HAP-1 (cell line): Measurements from ENCODE around the gene PRDM16.

Experiments
- DNase-seq, 2 experiments: peaks; one replicate each; pipeline ENCODE4 v3.0.0-alpha.2; 2016 to 2020; ENCODE audit warnings: low spot score in 2 of 2
- H3K27me3 ChIP-seq: fragments of 250-450 bp; sonication (Bioruptor Pico); 2 replicates; pipeline ENCODE4 v1.5.1; 2020; ENCODE audit warnings: low read depth, mild to moderate bottlenecking, moderate library complexity
- H3K36me3 ChIP-seq: fragments of 250-450 bp; sonication (Bioruptor Pico); replicated peaks from 2 replicates; pipeline ENCODE4 v1.5.1; 2020; ENCODE audit warnings: mild to moderate bottlenecking
- H3K4me1 ChIP-seq: fragments of 250-450 bp; sonication (Bioruptor Pico); 2 replicates; pipeline ENCODE4 v1.5.1; 2020; ENCODE audit warnings: mild to moderate bottlenecking
- H3K4me3 ChIP-seq: fragments of 250-450 bp; sonication (Bioruptor Pico); 2 replicates; pipeline ENCODE4 v1.5.1; 2020; ENCODE audit warnings: mild to moderate bottlenecking, moderate library complexity
- H3K9me3 ChIP-seq: fragments of 250-450 bp; sonication (Bioruptor Pico); 2 replicates; pipeline ENCODE4 v1.5.1; 2020; ENCODE audit warnings: mild to moderate bottlenecking, moderate library complexity
- in situ Hi-C: fragments of 300-500 bp; cut with MboI; formaldehyde crosslinking; loops from 3 replicates; pipeline ENCODE4 v1.14.3; 2020; ENCODE audit warnings: low sequenced_read_pairs, inconsistent platforms, mixed read lengths

The PRDM16 gene

GRCh38 chr1:3113047-3113740, 44.2 kb downstream of the PRDM16 start:
- no peak for DNase-seq
- in situ Hi-C loops, result no loop called here
- Histone ChIP-seq H3K9me3 (no peaks in the 10 kb centered on the region), H3K4me3 (no peak overlapping the region), H3K4me1 (no peaks in the 10 kb centered on the region), H3K27me3 (no peaks in the 10 kb centered on the region), H3K36me3 (no peaks in the 10 kb centered on the region)

GRCh38 chr1:3113741-3114056, 44.7 kb downstream of the PRDM16 start:
- no peak for DNase-seq
- in situ Hi-C loops, result no loop called here
- H3K36me3 ChIP-seq, result no peaks in the 10 kb centered on the region
- no peaks in the 10 kb centered on the region for H3K27me3 ChIP-seq
- no peaks in the 10 kb centered on the region for H3K9me3 ChIP-seq
- H3K4me1 ChIP-seq, result no peaks in the 10 kb centered on the region
- no peak overlapping the region for H3K4me3 ChIP-seq

DNA sequence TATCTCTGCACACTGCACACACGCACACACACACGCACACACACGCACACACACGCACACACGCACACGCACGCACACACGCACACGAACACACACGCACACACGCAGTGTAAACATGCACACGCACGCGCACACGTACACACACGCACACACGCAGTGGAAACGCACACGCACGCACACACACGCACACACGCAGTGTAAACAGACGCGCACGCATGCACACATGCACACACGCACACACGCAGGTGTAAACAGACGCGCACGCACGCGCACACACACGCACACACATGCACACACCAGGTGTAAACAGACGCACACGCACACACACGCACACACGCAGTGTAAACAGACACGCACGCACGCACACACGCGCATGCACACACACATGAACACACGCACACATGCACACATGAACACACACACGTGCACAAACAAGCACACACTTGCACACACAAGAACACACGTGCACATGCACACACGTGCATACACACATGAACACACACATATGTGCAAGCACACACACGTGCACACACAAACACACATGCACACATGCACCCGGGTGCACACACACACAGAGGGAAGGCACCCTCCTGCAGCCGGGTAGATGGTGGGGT, 45.2 kb downstream of the PRDM16 start:
- Histone ChIP-seq H3K4me3 (no peak overlapping the region), H3K27me3 (no peaks in the 10 kb centered on the region), H3K4me1 (no peaks in the 10 kb centered on the region), H3K36me3 (no peaks in the 10 kb centered on the region), H3K9me3 (no peaks in the 10 kb centered on the region)
- in situ Hi-C loops, result no loop called here
- DNase-seq, result no peak

DNA sequence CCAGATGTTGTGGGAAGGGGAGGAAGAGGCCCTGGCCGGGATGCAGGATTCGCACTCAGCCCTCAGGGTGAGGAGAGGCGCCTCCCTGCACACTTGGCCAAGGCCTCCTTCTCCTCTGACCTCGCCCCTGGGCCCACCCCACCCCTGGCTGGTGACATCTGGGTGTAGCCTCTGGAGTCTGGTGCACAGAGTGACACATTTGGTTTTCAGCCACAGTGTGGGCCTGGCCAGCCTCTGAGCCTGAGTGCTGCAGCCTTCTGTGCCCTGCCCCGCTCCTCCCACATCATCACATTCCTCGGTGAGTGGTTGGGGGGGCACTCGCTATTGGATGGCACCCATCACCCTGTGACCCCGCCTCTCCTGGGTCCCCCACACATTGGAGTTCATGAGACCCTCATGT, 45.8 kb downstream of the PRDM16 start:
- no peaks in the 10 kb centered on the region for H3K36me3 ChIP-seq
- no peaks in the 10 kb centered on the region for H3K9me3 ChIP-seq
- no peak for DNase-seq
- H3K27me3 ChIP-seq, result no peaks in the 10 kb centered on the region
- in situ Hi-C loops, result no loop called here
- H3K4me1 ChIP-seq, result no peaks in the 10 kb centered on the region
- H3K4me3 ChIP-seq, result no peak overlapping the region

GRCh38 chr1:3115275-3116149, 46.5 kb downstream of the PRDM16 start:
- H3K4me3 ChIP-seq, result no peak overlapping the region
- no peaks in the 10 kb centered on the region for H3K27me3 ChIP-seq
- in situ Hi-C loops, result no loop called here
- H3K4me1 ChIP-seq, result no peaks in the 10 kb centered on the region
- DNase-seq, result no peak
- H3K9me3 ChIP-seq, result no peaks in the 10 kb centered on the region
- no peaks in the 10 kb centered on the region for H3K36me3 ChIP-seq

DNA sequence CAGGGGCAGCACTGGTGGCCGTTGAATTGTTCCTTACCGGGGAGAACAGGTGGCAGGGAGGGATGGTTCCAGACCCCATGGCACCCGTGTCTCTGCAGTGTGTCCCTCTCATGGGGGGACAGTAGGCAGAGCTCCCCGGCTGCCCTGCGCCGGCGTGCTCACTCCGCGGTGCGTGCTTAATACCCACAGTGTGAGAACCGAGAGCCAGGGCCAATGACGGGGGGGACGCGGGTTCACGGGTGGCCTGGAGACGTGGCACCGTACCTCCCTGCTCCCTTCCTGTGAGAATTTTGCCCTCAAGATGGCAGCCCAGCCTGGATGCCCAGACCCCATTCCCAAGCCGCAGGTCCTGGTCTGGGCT, 47.1 kb downstream of the PRDM16 start:
- H3K4me3 ChIP-seq, result no peak overlapping the region
- H3K4me1 ChIP-seq, result no peaks in the 10 kb centered on the region
- no peaks in the 10 kb centered on the region for H3K36me3 ChIP-seq
- H3K27me3 ChIP-seq, result no peaks in the 10 kb centered on the region
- H3K9me3 ChIP-seq, result no peaks in the 10 kb centered on the region
- no peak for DNase-seq
- in situ Hi-C loops, result no loop called here

- no peaks in the 10 kb centered on the region for H3K36me3 ChIP-seq
- DNase-seq, result no peak
- in situ Hi-C loops, result no loop called here
- H3K27me3 ChIP-seq, result no peaks in the 10 kb centered on the region
- no peaks in the 10 kb centered on the region for H3K4me1 ChIP-seq
- no peaks in the 10 kb centered on the region for H3K9me3 ChIP-seq
- H3K4me3 ChIP-seq, result no peak overlapping the region
These were observed 47.6 kb downstream of the PRDM16 start for GRCh38 chr1:3116560-3116959.

DNA sequence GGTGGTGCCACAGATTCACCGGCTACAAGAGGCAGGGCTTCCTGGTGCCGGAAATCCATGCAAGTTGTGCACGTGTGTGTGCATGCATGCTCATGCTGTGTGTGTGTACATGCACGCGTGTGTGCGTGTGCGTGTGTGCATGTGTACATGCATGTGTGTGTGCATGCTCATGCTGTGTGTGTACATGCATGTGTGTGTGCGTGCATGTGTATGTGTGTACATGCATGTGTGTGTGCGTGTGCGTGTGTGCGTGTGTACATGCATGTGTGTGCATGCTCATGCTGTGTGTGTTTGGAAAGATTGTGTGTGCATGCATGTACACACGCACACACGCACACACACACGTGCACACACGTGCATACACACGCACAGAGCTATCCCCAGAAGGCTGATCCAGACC, 48.9 kb downstream of the PRDM16 start:
- Histone ChIP-seq H3K4me1 (no peaks in the 10 kb centered on the region), H3K4me3 (no peak overlapping the region), H3K27me3 (no peaks in the 10 kb centered on the region), H3K9me3 (no peaks in the 10 kb centered on the region), H3K36me3 (no peaks in the 10 kb centered on the region)
- DNase-seq, result no peak
- in situ Hi-C loops, result no loop called here

GRCh38 chr1:3119061-3119460, 50.1 kb downstream of the PRDM16 start:
- Histone ChIP-seq H3K9me3 (no peaks in the 10 kb centered on the region), H3K27me3 (no peaks in the 10 kb centered on the region), H3K4me1 (no peaks in the 10 kb centered on the region), H3K36me3 (no peaks in the 10 kb centered on the region), H3K4me3 (no peak overlapping the region)
- in situ Hi-C loops, result no loop called here
- DNase-seq, result no peak

- no peaks in the 10 kb centered on the region for H3K27me3 ChIP-seq
- no peak overlapping the region for H3K4me3 ChIP-seq
- in situ Hi-C loops, result no loop called here
These were observed 50.7 kb downstream of the PRDM16 start for GRCh38 chr1:3119725-3120124.

GRCh38 chr1:3120140-3120539, 51.1 kb downstream of the PRDM16 start:
- no peak overlapping the region for H3K4me3 ChIP-seq
- in situ Hi-C loops, result no loop called here
- no peak for DNase-seq
- no peaks in the 10 kb centered on the region for H3K27me3 ChIP-seq
- H3K36me3 ChIP-seq, result no peaks in the 10 kb centered on the region
- H3K4me1 ChIP-seq, result no peaks in the 10 kb centered on the region
- no peaks in the 10 kb centered on the region for H3K9me3 ChIP-seq

More at GRCh38 chr1:3119725-3120124, 50.7 kb downstream of the PRDM16 start:
- H3K36me3 ChIP-seq, result no peaks in the 10 kb centered on the region
- no peak for DNase-seq
- H3K9me3 ChIP-seq, result no peaks in the 10 kb centered on the region
- no peaks in the 10 kb centered on the region for H3K4me1 ChIP-seq

DNA sequence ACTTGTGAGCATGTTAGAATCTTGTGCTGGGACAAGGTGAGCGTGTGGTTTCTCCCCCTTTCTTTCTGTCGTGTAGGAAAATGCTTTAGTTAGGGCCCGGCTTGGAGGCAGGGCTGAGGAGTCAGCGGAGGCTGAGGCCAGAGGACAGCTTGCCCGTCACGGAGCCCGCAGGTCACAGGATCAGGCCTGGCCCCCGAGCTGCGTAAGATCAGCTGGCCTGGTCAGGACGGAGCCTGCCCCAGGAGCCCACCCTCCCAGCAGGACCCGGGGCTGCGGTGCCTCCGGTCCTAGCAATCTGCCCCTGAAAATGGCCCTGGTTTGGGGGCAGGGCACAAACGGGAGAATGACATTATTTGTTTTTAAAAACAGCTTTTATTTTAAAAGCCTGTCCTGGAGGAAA, 52.0 kb downstream of the PRDM16 start:
- no peak for DNase-seq
- H3K27me3 ChIP-seq, result no peaks in the 10 kb centered on the region
- no peaks in the 10 kb centered on the region for H3K4me1 ChIP-seq
- no peak overlapping the region for H3K4me3 ChIP-seq
- in situ Hi-C loops, result no loop called here
- no peaks in the 10 kb centered on the region for H3K9me3 ChIP-seq
- no peaks in the 10 kb centered on the region for H3K36me3 ChIP-seq

- DNase-seq, result no peak
- Histone ChIP-seq H3K9me3 (no peaks in the 10 kb centered on the region), H3K4me3 (no peak overlapping the region), H3K27me3 (no peaks in the 10 kb centered on the region), H3K36me3 (no peaks in the 10 kb centered on the region), H3K4me1 (no peaks in the 10 kb centered on the region)
- in situ Hi-C loops, result no loop called here
These were observed 52.6 kb downstream of the PRDM16 start for GRCh38 chr1:3121401-3122210.

DNA sequence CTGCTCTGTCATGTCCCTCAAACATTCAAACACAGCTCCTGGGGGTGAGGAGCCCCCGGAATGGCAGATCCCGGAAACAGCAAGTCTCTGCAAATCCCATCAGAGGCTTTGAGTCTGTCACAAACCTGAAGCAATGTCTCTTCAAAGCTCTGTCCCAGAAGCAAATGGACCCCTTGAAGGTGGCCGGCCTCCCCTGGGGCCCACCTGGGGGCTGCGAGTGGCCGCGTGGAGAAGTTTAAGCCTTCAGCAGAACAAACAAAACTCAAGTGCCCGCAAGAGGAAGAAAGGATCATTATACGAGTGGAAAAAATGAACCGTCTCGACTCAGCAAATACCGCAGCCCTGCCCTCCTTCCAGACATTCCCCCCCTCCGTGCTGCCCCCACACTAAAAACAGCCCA, 53.3 kb downstream of the PRDM16 start:
- no peaks in the 10 kb centered on the region for H3K4me1 ChIP-seq
- no peaks in the 10 kb centered on the region for H3K9me3 ChIP-seq
- DNase-seq, result no peak
- H3K4me3 ChIP-seq, result no peak overlapping the region
- in situ Hi-C loops, result no loop called here
- no peaks in the 10 kb centered on the region for H3K36me3 ChIP-seq
- no peaks in the 10 kb centered on the region for H3K27me3 ChIP-seq
